ENCODE data around the gene RBBP8. TPM values are rescaled to one million over a fixed set of nuclear protein-coding genes. Genes with fewer than 3 reads are reported as not detected.
A peak's percentile ranks its signal among the peaks of the same experiment; 100 is the strongest.

Gene RBBP8
- total and polyA plus RNA-seq, 4 donors = 6.5 to 9.8 (median 7.4) TPM

DNA sequence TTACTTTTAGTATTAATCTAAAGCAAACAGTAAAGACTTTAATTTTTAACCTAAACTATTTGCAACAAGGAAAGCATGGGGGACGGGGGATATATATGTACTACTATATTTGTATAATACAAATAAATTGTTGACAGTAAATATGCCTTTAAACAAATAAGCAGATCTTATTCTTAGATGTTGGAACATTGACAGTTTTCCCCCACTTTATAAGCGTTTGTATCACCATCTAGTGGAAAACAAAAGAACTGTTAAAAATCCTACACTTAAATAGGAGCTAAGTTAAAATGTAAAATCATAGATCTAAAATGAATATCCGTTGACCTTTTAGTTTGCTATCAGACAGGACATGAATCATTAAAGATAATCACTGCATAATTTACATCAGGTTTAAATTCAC lies 50.0 kb downstream of the RBBP8 start:
- TF ChIP-seq, protein P1, sequence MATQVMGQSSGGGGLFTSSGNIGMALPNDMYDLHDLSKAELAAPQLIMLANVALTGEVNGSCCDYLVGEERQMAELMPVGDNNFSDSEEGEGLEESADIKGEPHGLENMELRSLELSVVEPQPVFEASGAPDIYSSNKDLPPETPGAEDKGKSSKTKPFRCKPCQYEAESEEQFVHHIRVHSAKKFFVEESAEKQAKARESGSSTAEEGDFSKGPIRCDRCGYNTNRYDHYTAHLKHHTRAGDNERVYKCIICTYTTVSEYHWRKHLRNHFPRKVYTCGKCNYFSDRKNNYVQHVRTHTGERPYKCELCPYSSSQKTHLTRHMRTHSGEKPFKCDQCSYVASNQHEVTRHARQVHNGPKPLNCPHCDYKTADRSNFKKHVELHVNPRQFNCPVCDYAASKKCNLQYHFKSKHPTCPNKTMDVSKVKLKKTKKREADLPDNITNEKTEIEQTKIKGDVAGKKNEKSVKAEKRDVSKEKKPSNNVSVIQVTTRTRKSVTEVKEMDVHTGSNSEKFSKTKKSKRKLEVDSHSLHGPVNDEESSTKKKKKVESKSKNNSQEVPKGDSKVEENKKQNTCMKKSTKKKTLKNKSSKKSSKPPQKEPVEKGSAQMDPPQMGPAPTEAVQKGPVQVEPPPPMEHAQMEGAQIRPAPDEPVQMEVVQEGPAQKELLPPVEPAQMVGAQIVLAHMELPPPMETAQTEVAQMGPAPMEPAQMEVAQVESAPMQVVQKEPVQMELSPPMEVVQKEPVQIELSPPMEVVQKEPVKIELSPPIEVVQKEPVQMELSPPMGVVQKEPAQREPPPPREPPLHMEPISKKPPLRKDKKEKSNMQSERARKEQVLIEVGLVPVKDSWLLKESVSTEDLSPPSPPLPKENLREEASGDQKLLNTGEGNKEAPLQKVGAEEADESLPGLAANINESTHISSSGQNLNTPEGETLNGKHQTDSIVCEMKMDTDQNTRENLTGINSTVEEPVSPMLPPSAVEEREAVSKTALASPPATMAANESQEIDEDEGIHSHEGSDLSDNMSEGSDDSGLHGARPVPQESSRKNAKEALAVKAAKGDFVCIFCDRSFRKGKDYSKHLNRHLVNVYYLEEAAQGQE (IDR thresholded peaks at IDR 0.05) = no peak
- TF ChIP-seq, protein P2, sequence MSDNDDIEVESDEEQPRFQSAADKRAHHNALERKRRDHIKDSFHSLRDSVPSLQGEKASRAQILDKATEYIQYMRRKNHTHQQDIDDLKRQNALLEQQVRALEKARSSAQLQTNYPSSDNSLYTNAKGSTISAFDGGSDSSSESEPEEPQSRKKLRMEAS (IDR thresholded peaks at IDR 0.05) = no peak
- TF ChIP-seq RAD21 (IDR thresholded peaks at IDR 0.05) = peak; percentile 90 to 91
- TF ChIP-seq, protein P3, sequence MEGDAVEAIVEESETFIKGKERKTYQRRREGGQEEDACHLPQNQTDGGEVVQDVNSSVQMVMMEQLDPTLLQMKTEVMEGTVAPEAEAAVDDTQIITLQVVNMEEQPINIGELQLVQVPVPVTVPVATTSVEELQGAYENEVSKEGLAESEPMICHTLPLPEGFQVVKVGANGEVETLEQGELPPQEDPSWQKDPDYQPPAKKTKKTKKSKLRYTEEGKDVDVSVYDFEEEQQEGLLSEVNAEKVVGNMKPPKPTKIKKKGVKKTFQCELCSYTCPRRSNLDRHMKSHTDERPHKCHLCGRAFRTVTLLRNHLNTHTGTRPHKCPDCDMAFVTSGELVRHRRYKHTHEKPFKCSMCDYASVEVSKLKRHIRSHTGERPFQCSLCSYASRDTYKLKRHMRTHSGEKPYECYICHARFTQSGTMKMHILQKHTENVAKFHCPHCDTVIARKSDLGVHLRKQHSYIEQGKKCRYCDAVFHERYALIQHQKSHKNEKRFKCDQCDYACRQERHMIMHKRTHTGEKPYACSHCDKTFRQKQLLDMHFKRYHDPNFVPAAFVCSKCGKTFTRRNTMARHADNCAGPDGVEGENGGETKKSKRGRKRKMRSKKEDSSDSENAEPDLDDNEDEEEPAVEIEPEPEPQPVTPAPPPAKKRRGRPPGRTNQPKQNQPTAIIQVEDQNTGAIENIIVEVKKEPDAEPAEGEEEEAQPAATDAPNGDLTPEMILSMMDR (IDR thresholded peaks at IDR 0.05; ENCODE audit: low read depth, low read length, missing input control) = peak; percentile 57
- Histone ChIP-seq H3K4me3 (ENCODE audit: low read depth in 1 of 3, low read length in 3 of 3) (no peak overlapping the region), H3K9me3 (ENCODE audit: control insufficient read depth in 4 of 4, low read length in 3 of 4) (no peaks in the 10 kb centered on the region)

DNA sequence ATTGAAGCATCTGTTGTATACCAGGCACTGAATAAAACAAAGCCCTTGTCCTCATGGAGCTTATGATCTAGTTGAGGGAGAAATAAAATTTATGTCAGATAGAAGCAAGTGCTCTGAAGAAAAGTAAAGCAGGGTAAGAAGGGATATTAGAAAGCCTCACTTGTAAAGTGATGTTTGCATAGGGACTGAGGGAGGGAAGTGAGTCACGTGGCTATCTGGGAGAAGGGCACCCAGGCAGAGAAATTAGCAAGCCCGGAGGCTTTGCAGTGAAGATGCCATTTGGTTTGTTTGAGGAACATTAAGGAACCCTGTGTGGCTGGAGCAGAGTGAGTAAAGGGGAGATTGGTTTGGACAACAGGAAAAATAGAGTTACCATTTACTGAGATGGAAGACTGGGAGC lies 52.1 kb downstream of the RBBP8 start:
- Histone ChIP-seq H3K4me1 (ENCODE audit: control insufficient read depth in 4 of 4, insufficient read depth in 4 of 4, low read length in 3 of 4) (peaks cover 0 to 6% (median 3%) of the 10 kb centered on the region in 4 donors), H3K27me3 (ENCODE audit: control insufficient read depth in 4 of 4, insufficient read depth in 4 of 4, low read length in 3 of 4) (no peaks in the 10 kb centered on the region), H3K9me3 (ENCODE audit: control insufficient read depth in 4 of 4, low read length in 3 of 4) (no peaks in the 10 kb centered on the region), H3K36me3 (ENCODE audit: control insufficient read depth in 4 of 4, insufficient read depth in 3 of 4, low read depth in 1 of 4, low read length in 3 of 4) (peaks cover 0 to 8% (median 0%) of the 10 kb centered on the region in 4 donors), H3K27ac (ENCODE audit: low read depth in 1 of 2, low read length in 2 of 2) (no peak overlapping the region), H3K9ac (ENCODE audit: low read depth in 1 of 2, low read length in 2 of 2) (no peak overlapping the region), H3K4me3 (ENCODE audit: low read depth in 1 of 3, low read length in 3 of 3) (no peak overlapping the region)
- TF ChIP-seq FOXA1 (IDR thresholded peaks at IDR 0.05) (no peak), RXRA (IDR thresholded peaks at IDR 0.05) (no peak), RAD21 (IDR thresholded peaks at IDR 0.05) (no peak), EGR1 (IDR thresholded peaks at IDR 0.05; ENCODE audit: low read depth in 2 of 2) (no peak), FOXA2 (IDR thresholded peaks at IDR 0.05) (no peak), SP1 (IDR thresholded peaks at IDR 0.05) (no peak), HNF4G (IDR thresholded peaks at IDR 0.05) (no peak), YY1 (IDR thresholded peaks at IDR 0.05) (no peak), NR2F2 (IDR thresholded peaks at IDR 0.05) (no peak), TAF1 (conservative IDR thresholded peaks at IDR 0.05) (no peak), HNF4A (conservative IDR thresholded peaks at IDR 0.05) (no peak)
- TF ChIP-seq, protein P4, sequence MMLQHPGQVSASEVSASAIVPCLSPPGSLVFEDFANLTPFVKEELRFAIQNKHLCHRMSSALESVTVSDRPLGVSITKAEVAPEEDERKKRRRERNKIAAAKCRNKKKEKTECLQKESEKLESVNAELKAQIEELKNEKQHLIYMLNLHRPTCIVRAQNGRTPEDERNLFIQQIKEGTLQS (IDR thresholded peaks at IDR 0.05) = no peak
- TF ChIP-seq, protein P2 (IDR thresholded peaks at IDR 0.05) = no peak
- WGBS = 95% methylated on average over 2 of the region's 2 CpGs
- DNase-seq (ENCODE audit: low spot score) = no peak

More for the DNA sequence above, 50.0 kb downstream of the RBBP8 start:
- WGBS = 17% methylated on average over 3 of the region's 3 CpGs
- Histone ChIP-seq H3K9ac (ENCODE audit: low read depth in 1 of 2, low read length in 2 of 2) (no peak overlapping the region), H3K27me3 (ENCODE audit: control insufficient read depth in 4 of 4, insufficient read depth in 4 of 4, low read length in 3 of 4) (no peaks in the 10 kb centered on the region), H3K36me3 (ENCODE audit: control insufficient read depth in 4 of 4, insufficient read depth in 3 of 4, low read depth in 1 of 4, low read length in 3 of 4) (peaks cover 0 to 4% (median 0%) of the 10 kb centered on the region in 4 donors), H3K27ac (ENCODE audit: low read depth in 1 of 2, low read length in 2 of 2) (no peak overlapping the region), H3K4me1 (ENCODE audit: control insufficient read depth in 4 of 4, insufficient read depth in 4 of 4, low read length in 3 of 4) (peaks cover 2 to 6% (median 3%) of the 10 kb centered on the region in 4 donors)
- no peak for DNase-seq (ENCODE audit: low spot score)

Measured in liver (tissue), 9 donors.